ENCODE measurements around the gene UBE2G2. TPM values are rescaled to one million over a fixed set of nuclear protein-coding genes. Genes with fewer than 3 reads are reported as not detected.

Gene UBE2G2
- total RNA-seq, 1 donor from 2014 or later, result 43.4 TPM

DNA sequence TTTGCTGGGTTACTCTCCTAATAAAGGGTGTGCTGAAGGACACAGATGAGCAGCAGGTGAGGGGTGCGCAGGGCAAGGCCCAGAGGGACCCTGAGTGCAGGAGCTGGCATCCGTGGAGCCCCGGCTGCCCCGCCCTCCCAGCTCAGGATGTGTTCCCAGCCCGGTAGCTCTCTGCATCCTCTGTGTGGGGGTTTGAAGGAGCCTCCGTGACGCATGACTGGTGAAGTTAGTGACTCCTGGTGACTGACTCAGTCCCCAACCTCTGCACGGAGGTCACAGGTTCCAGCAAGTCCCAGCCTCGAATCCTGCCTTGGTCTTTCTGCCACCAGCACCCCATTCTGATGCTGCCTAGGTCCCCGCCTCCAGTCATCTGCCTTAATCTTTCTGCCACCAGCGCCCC is 68.7 kb downstream of the UBE2G2 start:
- DNase-seq (ENCODE audit: low spot score), result no peak
- ATAC-seq, result no peak

DNA sequence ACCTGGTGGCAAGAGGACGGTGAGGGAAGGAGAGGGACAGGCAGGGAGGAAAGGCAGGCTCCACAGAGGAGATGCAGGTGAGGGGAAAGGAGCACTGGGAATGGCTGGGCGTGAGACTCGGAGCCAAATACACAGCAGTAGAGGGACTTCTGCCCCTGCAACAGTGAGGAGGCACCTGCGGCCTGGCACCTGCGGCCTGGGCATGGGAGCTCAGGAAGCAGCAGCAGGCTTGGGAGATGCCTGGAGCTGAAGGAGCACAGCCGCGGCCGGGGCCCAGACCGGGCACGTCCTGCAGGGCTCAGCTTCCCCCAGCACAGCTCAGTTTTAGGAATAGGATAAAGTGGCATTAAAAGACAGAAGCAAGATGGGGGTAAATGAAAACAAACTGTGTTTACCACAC is 69.4 kb downstream of the UBE2G2 start:
- DNase-seq (ENCODE audit: low spot score), result no peak
- ATAC-seq, result no peak

DNA sequence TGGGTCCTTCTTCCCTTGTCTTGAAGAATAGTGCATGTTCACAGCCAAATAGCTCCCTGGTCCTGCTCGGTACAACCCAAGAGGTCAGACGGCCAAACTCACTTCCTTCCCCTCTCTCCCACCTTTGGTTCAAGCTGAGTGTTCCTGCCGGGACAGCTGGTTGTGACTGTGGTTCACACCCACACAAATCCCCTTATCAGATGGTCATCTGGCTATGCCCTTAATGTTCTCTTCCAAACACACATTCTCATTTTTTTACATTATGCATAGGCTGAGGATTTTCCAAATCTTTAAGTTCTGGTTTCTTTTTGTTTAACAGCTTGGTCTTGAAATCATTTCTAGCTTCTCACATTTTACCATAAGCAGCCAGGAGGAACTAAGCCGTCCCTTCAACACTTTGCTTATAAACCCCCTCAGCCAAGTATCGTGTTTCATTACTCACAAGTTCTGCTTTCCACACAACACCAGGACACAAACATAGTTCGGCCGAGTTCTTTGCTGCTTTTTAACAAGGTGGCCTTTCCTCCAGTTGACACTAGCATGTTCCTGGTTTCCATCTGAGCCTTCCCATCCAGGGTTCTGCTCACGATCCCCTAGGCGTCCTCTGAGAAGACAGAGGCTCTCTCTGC is 70.6 kb downstream of the UBE2G2 start:
- no peak for DNase-seq (ENCODE audit: low spot score)
- ATAC-seq, result no peak

GRCh38 chr21:44730028-44730395 is 71.6 kb downstream of the UBE2G2 start:
- DNase-seq (ENCODE audit: low spot score) (no peak), ATAC-seq (no peak)

GRCh38 chr21:44729336-44730027 is 72.1 kb downstream of the UBE2G2 start:
- no peak for DNase-seq (ENCODE audit: low spot score)
- no peak for ATAC-seq

GRCh38 chr21:44728716-44729115 is 72.9 kb downstream of the UBE2G2 start:
- DNase-seq (ENCODE audit: low spot score) (no peak), ATAC-seq (no peak)

GRCh38 chr21:44727757-44728156 is 73.9 kb downstream of the UBE2G2 start:
- ATAC-seq (no peak), DNase-seq (ENCODE audit: low spot score) (no peak)

- DNase-seq (ENCODE audit: low spot score), result no peak
These were observed 74.3 kb downstream of the UBE2G2 start for GRCh38 chr21:44727321-44727720.

DNA sequence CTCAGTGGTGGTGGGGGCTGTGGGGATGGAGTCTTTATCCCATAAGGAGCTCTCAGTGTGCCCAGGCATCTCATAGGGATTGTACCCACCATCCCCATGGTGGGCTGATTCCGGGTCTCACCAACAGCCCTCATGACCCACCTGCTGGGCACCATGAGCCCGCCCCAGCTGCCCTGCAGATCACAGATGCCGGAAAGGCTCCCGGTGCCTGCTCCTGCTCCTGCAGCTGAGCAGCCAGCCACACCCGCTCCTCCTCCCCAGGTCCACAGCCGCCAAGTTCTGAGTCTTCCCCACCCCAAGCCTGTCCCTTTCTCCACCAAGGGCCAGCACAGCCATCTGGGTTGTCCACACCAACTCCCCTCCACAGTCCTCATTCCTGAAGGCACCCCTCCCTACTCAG is 74.8 kb downstream of the UBE2G2 start:
- no peak for DNase-seq (ENCODE audit: low spot score)
- ATAC-seq, result no peak

More at GRCh38 chr21:44727321-44727720, 74.3 kb downstream of the UBE2G2 start:
- ATAC-seq, result no peak

- ATAC-seq (no peak), DNase-seq (ENCODE audit: low spot score) (no peak)
These were observed 76.7 kb downstream of the UBE2G2 start for GRCh38 chr21:44724926-44725325.

- DNase-seq (ENCODE audit: low spot score), result no peak
These were observed 77.4 kb downstream of the UBE2G2 start for GRCh38 chr21:44724196-44724595.

DNA sequence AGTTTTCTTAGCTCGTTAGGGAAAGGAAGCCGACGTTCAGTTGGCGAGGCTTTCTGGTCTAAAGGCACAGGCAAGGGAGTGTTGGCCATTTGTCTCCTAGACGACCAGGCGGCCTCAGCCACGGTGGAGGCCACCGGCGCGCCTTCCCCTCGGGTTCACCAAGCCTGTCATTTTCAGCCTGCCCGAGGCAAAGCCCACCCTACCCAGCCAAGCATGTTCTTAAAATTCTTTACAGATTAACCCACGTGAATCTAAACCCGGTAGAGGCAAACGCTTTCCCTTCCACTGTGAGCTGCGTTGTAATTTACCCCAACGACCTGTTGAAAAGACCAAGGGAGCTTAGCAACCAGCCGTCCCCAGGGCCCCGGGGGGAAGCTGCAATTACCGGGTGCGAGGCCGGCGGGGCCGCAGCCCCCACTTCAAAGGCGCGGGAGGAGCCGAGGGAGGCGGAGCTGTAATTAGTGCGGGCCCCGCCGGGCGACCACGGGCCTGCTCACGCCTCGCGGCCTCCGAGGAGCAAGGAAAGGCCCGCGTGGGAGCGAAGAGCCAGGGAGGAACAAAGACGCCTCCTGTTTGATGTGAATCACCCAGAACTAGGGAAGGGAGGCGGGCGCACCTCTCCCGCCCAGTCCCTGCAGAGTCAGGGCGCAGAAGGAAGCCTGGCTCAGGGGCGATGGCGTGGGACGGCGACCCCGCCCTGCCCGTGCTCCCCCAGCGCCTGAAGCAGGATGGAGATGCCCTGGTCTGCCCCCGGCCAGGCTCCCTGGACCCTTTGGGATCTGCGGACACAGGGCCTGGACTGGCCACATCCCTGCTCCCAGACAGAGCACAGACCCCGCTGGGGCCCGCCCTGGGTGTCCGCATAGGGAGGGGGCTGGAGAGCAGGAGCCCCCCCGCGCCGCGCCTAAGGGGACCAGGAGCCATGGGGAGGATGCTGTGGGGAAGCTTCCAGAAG is 78.2 kb downstream of the UBE2G2 start:
- DNase-seq (ENCODE audit: low spot score), result no peak
- ATAC-seq, result no peak

More at GRCh38 chr21:44724196-44724595, 77.4 kb downstream of the UBE2G2 start:
- ATAC-seq, result no peak

- no peak for DNase-seq (ENCODE audit: low spot score)
- no peak for ATAC-seq
These were observed 78.9 kb downstream of the UBE2G2 start for GRCh38 chr21:44722731-44723130.

- ATAC-seq (no peak), DNase-seq (ENCODE audit: low spot score) (no peak)
These were observed 81.5 kb downstream of the UBE2G2 start for GRCh38 chr21:44720170-44720569.

Other genes starting within 250 kb of the UBE2G2 start
- gene KRTAP10-3, start 243.0 kb downstream of the UBE2G2 start, total RNA-seq, result not detected
- gene KRTAP10-4, start 228.1 kb downstream of the UBE2G2 start, total RNA-seq, result not detected
- gene KRTAP10-5, start 221.2 kb downstream of the UBE2G2 start, total RNA-seq, result not detected
- not detected for gene KRTAP10-6, start 209.3 kb downstream of the UBE2G2 start, total RNA-seq
- not detected for gene KRTAP10-7, start 201.2 kb downstream of the UBE2G2 start, total RNA-seq
- not detected for gene KRTAP10-8, start 189.7 kb downstream of the UBE2G2 start, total RNA-seq
- gene KRTAP10-9, start 174.7 kb downstream of the UBE2G2 start, total RNA-seq, result not detected
- gene KRTAP10-10, start 164.5 kb downstream of the UBE2G2 start, total RNA-seq, result not detected
- gene KRTAP10-11, start 155.4 kb downstream of the UBE2G2 start, total RNA-seq, result not detected
- not detected for gene KRTAP12-4, start 147.2 kb downstream of the UBE2G2 start, total RNA-seq
- gene KRTAP12-3, start 143.9 kb downstream of the UBE2G2 start, total RNA-seq, result not detected
- not detected for gene KRTAP12-2, start 134.9 kb downstream of the UBE2G2 start, total RNA-seq
- not detected for gene KRTAP12-1, start 119.7 kb downstream of the UBE2G2 start, total RNA-seq
- gene KRTAP10-12, start 104.6 kb downstream of the UBE2G2 start, total RNA-seq, result not detected
- not detected for gene TSPEAR, start 90.2 kb downstream of the UBE2G2 start, total RNA-seq
- gene SUMO3, start 16.2 kb upstream of the UBE2G2 start, total RNA-seq, result 32.2 TPM
- gene PTTG1IP, start 71.9 kb upstream of the UBE2G2 start, total RNA-seq, result 73.9 TPM
- gene ITGB2, start 119.1 kb upstream of the UBE2G2 start, total RNA-seq, result 13.6 TPM
- 19.1 TPM for gene SLX9, start 138.2 kb upstream of the UBE2G2 start, total RNA-seq

All from left lobe of liver (tissue), 2 donors.